WTC11 (cell line): ENCODE results near the gene RAPH1.

ENCODE experiments used
- FOXJ3 ChIP-seq: sonication (generic); formaldehyde crosslinking; IDR thresholded peaks from 2 replicates; pipeline ENCODE4 v1.9.0; 2021; ENCODE audit warnings: missing genetic modification reagents, mild to moderate bottlenecking, borderline replicate concordance
- RELA ChIP-seq: sonication (generic); formaldehyde crosslinking; IDR thresholded peaks from 2 replicates; pipeline ENCODE4 v1.8.1; 2022; ENCODE audit warnings: missing genetic modification reagents, mild to moderate bottlenecking, borderline replicate concordance

GRCh38 chr2:203432811-203433210 is 102.3 kb downstream of the RAPH1 start:
- TF ChIP-seq FOXJ3 (CRISPR knock-in tag) (no peak), RELA (CRISPR knock-in tag) (no peak)
